Measurements from ENCODE around the gene TTC12. TPM values are rescaled to one million over a fixed set of nuclear protein-coding genes. Genes with fewer than 3 reads are reported as not detected.

TTC12 gene
- total RNA-seq, 1 experiment from 2014 or later = 17.2 TPM

DNA sequence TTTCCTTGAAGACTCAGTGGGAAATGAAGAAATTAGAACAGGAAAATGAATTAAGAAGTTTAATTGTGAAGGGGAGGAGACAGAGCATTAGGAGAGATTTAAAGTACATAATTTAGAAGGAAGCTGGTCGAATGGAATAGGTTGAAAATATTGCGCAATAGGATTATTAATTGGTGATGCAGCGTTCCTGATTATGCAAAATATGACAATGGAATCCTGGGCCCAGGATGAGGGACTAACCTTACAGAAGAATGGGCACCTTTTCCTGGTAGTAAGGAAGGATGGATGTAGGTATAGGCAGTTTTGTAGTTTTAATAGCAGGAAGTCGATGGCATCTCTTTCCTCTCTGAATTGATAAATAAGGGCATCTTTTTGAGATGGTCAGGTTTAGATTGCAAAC is 7.8 kb downstream of the TTC12 start:
- no peak for DNase-seq (ENCODE audit: extremely low read depth, low read depth)

DNA sequence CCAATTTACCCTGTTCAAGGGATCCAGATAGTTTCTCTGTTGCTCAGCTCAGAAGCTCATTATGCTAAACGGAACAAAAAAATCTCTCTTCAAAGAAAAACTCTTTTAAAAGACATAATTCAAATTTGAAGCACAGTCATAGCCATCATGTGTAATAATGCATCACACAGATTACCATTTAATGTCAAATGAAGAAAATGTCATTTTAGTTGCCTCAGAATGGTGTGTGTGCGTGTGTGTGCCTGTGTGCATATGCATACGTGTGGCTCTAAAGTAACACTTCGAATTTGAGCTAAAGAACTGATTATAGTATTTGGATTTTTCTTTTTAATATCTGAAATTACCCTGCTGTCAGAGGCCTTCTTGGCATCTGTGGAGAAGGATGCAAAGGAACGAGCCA is 9.9 kb downstream of the TTC12 start:
- no peak for DNase-seq (ENCODE audit: extremely low read depth, low read depth)

DNA sequence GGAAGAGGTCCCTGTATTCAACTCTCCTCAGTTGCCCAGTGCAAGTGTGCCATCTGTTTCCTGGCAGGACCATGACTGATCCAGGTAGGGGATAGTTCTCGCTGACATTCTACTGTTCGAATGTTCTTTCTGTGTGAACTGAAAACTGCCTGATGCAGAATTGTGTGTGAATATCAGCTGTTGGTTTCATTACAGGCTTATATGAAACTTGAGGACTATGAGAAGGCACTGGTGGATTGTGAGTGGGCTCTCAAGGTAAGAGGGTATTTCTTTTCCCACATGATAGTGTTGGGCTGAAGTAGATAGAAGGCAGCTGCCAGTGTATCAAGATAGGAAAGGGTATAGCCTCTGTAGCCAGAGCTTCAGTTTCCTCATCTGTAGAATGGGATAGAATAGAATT is 15.3 kb downstream of the TTC12 start:
- DNase-seq (ENCODE audit: extremely low read depth, low read depth) = no peak

DNA sequence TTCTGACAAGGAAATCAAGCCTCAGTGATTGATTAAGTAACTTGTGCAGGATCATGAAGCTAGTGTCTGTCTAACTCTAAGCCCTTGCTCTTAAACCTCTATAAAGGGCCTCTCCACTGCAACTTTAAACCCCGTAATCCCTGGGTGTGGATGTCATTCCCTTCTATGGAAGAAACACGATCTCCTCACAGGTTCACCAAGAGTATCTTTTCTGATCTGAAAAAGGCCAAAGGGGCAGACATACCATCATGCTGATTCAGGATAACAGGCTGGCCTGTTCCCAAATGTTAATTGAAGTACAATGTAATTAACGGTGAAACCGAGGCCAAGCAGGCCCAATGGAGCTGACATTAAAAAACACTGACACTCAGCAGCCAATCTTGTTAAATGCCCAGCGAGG is 17.1 kb downstream of the TTC12 start:
- no peak for DNase-seq (ENCODE audit: extremely low read depth, low read depth)

DNA sequence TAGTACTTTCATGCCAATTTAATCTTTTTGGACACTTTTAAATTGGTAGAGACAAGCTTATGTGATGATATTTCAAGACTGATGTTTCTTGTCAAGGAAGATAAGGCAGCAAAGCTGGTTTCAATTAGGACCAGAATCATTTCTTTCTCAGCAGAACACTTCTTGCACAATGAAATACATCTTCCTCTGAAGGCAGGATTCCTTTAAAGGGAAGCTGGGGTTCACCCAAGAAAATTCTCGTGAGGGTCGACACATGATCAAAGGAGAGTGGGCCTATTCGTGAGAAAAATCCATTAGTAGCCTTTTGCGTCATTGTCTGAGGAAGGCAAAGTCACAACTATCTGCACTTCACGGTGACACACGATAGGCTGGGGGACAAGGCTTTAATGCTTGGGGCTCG is 17.6 kb downstream of the TTC12 start:
- no peak for DNase-seq (ENCODE audit: extremely low read depth, low read depth)

DNA sequence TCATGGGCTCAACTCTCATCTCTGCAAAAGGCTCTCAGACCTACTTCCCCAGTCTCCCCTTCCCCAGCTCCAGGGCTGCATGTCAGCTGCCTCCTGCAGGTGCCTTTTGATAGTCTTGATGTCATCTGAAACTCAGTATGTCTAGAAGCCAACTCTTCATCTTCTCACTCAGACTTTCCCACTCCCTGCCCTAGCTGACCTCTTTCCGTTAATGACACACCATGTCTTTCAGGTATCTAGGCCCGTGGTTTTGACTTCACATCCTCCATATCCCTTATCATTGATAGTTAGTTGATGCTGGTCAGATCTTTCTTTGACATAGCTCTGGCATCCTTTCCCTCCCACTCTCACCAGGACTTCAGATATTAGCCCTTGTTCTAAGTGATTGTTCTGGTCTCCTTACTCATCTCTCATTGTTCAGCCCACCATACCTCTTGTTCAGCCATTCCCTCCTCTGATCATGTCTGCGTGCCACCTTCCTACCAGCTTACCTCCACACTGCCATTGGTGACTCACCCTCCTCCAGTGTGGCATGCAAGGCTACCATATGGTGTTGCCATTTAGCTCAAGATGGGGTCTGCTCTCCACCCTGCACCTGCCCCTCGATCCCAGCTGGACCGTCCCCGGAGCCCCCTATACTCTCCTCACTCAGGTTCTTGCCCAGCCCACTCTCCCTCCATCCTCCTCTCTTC is 18.4 kb downstream of the TTC12 start:
- DNase-seq (ENCODE audit: extremely low read depth, low read depth) = no peak

DNA sequence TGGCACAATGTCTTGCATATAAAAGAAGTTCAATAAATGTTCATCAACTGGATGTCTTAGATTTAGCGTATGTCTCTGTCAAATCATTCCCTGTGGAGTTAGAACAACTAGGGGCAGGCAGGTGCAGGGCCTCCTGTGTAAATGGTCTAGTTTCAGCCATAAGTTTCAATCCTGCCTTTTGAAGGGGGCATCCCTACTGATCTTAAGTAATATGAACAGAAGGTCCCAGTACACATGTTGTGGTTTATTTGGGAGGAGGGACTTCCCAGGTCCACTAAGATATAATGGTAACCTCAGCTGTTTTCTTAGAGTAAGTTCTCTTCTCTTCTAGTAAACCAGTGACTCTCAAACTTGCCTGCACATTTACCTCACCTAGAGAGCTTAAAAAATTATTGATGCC is 19.8 kb downstream of the TTC12 start:
- DNase-seq (ENCODE audit: extremely low read depth, low read depth) = no peak

DNA sequence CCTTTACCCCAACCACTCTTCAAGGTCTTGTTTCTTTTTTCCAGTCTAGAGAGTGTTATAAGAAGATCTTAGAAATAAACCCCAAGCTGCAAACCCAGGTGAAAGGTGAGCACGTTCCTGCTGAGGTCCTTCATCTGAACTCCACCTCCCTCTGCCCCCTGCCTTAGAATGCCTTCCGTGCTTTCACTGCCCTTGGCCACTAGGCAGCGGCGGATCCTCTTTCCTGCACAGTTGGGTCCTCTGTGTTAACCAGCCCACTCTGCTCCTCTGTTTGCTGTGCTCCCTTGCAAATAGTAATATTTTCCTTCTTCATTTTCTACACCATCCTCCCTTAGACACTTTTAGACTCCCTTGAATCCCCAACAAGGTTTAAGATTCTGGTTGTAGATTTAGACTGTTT is 24.3 kb downstream of the TTC12 start:
- no peak for DNase-seq (ENCODE audit: extremely low read depth, low read depth)

DNA sequence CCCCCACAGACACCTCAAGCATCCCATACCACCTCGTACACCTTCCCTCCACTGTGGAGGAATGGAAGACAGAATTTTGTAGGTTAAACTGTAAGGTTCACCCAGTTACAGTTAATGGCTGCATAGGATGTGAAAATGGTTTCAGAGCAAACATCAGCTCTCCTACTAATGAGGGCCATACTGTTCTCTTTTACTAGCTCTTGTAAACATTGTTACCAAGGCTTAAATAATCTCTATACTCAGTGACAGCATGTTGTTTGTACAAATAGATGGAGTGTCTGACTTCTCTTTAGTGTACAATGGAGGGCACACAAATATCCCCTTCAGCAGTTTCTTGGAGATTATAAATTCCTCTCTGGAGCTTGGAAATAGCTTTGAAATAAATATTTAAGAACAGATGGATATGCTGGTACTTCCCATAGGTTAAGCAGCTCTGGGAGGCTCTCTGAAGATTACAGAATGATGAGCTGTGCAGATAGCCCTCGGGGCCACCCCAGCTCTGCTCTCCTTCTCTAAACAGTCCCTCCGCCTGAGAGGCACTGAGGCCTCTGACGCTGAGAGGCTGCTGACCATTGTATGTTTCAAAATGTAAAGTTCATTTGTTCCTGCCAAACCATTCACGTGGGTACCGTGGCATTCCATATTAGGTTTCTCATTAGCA is 25.7 kb downstream of the TTC12 start:
- no peak for DNase-seq (ENCODE audit: extremely low read depth, low read depth)

DNA sequence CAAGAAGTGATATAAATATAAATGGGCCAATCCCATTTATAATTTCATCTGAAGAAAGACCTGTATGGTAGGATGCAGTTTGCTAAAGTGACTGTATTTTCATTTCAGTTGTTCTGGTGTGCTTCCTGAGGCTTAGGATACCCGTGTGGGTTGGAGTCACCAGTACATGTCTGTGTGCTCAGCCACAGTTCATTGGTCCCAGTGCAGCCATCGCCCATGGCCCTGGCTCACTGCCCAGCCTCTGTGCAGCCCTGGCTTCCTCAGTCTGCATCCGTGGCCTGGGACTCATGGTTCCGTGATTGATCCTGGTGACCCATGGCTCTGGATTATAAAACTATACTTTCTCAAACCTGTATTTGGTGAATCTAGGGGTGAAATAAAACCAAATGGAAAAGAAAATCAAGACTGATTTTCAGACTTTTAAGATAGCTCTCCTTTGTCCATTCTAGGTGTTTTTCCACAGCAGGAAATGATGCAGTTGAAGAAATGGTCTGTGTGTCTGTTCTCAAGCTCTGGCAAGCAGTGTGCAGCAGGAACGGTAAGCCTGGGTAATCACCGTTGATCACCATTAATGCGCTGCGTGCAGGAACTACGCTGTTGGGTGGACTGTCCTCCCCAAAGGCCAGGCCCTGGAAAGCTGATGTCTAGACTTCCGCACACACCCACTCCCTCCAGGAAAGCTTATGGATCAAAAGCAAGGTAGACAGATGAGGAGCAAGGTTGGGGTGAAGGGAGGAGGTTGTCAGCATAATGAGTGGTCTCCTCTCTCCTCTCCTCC is 27.2 kb downstream of the TTC12 start:
- DNase-seq (ENCODE audit: extremely low read depth, low read depth) = no peak

DNA sequence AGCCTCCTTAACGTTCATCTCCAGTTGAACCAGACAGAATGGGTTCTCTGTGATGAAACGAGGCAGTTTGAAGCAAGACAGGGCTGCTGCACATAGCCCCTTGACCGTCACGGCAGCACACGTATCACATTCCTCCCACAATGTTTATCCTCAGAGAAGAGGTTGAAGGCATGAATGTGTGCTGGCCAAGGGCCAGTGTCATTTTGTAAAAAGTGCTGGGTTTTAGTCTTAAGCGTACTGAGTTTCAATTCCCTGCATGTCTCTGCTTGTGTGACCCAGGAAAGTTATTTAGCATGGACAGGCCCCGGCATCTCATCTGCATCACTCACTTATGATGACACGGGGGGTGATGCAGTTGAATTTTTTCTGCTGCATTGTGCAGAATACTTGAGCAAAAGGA is 31.6 kb downstream of the TTC12 start:
- no peak for DNase-seq (ENCODE audit: extremely low read depth, low read depth)

DNA sequence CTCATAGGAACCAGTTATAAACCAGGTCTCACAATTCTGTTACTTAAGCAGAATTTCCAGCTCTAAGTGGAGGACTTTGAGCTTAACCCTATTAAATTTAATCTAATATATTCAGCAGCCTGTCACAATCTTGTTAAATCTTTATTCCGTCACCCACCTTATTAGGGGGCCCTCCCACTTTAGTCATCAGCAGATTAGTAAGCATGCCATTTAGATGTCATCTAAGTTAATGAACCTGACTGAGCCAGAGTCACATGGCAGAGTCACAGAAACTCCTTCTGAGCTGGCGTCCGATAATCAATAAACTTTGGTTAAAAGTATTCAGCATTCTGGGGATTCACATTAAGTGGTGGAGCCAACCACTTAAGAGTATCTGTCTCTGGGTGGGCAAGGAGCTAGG is 35.1 kb downstream of the TTC12 start:
- DNase-seq (ENCODE audit: extremely low read depth, low read depth) = no peak

DNA sequence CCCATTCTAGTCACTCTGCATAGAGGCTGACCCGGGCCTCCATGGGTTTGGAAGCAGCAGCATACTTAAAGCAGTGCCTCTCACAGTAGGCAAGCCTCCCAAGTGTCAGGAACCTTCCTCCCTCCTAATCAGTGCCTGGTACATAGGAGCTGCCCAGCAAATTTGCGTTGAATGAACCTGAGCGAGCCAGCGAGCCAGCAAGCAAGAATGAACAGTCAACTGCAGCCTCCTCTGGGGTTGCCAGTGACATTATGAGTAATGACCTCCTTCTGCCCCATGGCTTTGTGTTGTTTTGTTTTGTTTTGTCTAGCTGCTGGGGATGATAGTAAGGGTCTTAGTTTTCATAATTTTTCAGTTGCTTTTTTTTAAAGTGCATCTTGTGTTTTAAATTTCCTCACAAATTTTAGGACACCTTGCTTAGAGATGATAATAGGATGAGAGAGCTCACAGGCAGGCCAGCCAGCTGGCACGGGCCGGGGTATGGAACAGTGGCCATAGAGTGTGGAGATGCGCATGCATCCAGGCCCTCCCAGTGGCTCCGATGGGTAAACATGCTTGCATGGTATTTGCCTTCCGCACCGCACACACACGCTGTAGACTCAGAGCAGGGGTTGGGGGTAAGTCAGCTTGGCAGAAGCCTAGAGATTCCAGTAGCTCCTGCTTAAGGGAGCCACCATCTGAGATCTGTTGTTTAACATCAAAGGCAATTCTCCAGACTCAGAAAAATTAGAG is 36.1 kb downstream of the TTC12 start:
- DNase-seq (ENCODE audit: extremely low read depth, low read depth) = no peak

DNA sequence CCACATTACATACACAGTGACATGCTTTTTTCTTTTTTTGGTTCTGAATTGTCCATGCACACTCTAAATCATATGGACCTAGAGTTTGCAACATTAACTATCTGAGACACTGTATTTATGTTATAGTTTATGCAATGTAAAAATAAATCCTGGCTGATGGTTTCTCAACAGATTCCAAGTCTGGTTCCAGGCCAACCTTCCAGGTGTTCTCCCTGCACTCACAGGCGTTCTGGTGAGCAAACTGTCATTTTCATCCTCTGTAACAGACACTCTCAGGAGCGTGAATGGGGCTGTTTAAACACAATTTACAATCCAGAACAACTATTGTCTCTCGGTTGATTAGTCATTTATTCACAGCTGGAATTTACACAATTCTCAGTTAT is 36.7 kb downstream of the TTC12 start:
- DNase-seq (ENCODE audit: extremely low read depth, low read depth) = no peak

DNA sequence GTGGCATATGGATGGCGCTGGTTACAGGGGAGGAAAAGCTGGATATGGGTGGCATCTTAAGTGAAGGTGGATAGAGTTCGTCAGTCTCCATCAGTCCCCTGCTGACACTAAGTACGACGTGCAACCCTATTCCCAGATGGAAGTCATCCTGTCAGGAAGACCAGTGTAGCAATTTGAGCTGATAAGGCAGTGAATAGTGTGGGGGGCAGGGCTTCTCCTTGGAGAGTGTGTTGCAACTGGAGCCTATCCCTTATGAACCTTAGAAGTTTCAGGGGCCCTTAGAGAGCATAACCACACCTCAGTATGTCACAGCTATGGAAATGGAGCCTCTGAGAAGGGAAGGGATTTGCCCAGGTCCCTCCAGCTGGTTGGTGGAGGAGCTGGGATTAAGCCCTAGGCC is 37.1 kb downstream of the TTC12 start:
- DNase-seq (ENCODE audit: extremely low read depth, low read depth) = no peak

DNA sequence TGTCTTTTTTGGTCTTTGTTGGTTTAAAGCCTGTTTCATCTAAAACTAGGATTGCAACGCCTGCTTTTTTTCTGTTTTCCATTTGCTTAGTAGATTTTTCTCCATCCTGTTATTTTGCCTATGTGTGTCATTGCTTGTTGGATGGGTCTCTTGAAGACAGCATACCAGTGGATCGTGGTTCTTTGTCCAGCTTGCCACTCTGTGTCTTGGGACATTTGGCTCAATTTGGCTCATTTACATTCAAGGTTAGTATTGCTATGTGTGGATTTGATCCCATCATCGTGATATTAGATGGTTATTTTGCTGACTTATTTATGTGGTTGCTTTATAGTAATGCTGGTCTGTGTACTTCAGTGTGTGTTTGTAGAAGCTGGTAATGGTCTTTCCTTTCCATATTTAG is 41.8 kb downstream of the TTC12 start:
- DNase-seq (ENCODE audit: extremely low read depth, low read depth) = no peak

DNA sequence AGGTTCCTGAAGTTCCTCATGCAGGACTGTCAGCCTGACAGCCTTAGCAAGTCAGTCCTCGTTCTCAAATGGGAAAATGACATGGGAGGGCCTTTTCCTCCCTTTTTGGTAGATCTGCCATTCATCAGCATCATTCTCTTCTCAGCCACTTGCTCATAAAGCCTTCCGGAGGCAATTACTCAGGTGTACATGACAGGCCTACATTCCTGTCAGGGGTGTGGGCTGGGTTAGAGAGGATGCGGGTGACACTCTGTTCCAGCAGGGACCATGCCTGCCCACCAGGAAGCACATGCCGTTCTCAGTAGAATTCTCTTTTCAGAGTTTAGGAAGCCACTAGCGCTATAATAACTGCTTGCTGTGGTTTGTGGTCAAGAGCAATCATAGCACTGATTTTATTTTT is 49.0 kb downstream of the TTC12 start:
- DNase-seq (ENCODE audit: extremely low read depth, low read depth) = no peak

DNA sequence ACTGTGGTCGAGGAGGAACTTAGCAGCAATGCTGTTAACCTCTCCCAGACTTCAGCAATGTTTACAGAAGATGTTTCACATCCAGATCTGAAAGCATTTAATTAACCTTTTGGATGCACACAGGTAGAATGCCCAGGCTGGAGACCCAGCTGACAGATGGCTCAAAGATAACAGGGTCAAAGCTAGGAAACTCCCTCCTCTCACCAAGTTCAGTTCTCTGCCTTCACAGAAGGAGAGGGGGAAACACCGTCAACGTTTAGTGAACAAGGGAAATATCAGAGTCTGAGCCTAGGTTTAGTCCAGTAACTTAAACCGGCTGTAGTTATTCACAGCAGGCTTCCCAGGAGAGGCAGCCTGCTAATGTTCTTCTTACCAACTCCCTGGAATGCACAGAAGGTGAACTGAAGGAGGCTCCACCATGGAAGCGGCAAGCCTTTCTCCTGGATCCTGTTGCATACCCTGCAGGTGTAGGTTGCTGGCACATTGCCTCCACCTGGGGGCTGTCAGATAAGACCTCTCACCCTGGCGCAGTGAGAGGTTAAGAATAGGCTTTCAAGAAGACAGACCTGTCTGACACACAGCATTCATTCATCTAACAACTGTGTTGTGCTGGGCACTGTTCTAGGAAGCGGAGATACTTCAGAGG is 49.7 kb downstream of the TTC12 start:
- DNase-seq (ENCODE audit: extremely low read depth, low read depth) = no peak

DNA sequence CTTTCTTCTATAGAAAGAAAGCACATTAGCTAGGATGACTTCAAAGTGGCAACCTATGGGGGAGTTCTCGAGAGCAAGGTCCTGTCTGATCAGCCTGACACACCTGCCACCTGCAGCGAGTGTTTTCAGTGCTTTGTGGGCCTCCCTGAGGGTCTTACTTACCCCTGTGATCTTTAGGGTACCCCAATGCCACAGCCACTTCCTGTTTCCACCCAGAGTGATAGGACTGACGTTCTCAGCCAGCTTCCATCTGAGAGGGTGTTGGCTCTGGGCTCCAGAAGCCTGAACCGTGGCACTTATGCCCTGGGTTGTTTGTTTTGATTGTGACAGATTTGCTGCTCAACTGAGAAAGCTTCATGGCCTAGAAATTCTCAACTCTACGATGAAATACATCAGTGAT is 51.5 kb downstream of the TTC12 start:
- DNase-seq (ENCODE audit: extremely low read depth, low read depth) = no peak

DNA sequence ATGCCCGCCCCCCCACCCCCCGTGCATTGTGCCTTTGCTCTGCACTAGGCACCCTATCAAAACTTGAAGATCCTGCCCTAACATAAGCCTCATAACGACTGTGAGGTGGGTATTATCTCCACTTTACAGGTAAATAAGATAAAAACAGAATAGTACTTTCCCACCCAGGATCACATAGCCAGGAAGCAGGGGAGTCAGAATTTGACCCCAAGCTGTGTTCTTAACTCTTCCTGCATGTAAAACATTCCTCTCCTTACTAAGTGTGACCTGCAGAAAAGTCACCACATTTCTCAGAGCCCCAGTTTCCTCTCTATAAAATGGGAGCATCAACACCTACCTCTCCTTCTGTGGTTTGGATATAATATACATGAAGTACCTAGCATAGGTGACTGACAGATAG is 55.0 kb downstream of the TTC12 start:
- DNase-seq (ENCODE audit: extremely low read depth, low read depth) = no peak

DNA sequence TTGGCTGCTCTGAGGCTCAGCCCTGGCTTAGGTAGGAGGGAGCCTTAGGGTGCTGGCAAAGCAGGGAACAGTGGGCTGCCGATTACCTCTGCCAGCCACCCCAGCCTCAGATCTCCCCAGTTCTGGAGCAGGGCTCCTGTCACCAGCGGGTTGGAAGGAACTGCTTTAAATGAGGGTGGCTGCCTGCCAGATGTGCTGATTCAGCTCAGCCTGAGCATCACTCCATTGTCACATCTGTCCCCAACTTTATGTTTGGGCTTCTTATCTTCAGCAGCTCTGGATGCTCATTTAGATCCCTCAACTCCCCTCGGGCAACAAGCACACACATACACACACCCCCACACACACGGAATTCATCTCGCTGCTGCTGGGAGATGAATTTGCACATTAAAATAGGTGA is 56.3 kb downstream of the TTC12 start:
- DNase-seq (ENCODE audit: extremely low read depth, low read depth) = no peak
